Measurements from ENCODE around the gene C17orf58. TPM values are rescaled to one million over a fixed set of nuclear protein-coding genes. Genes with fewer than 3 reads are reported as not detected.

C17orf58 gene
- total and polyA plus RNA-seq, 9 of the 15 experiments (the other 6 are each of a cell fraction or from before 2014, with no cell fraction given): 8.6 to 37.4 (median 27.6) TPM

GRCh38 chr17:68011199-68011665 lies 15.0 kb upstream of the C17orf58 start (continued):
- TF ChIP-seq FOXK2 (conservative IDR thresholded peaks at IDR 0.05 in 1 of 2, IDR thresholded peaks at IDR 0.05 in 1 of 2; ENCODE audit: low read depth in 2 of 2): peak; percentile 51 to 64; a peak in 1 of 4 replicates
- TF ChIP-seq RBFOX2 (IDR thresholded peaks at IDR 0.05; ENCODE audit: low read depth, low read length): 0 out of 2 replicates have a peak, but pooled peaks have one; percentile 35
- no peak for TF ChIP-seq MXD1 (CRISPR knock-in tag; IDR thresholded peaks at IDR 0.05; ENCODE audit: borderline replicate concordance, poor library complexity, severe bottlenecking)
- TF ChIP-seq CC2D1A (IDR thresholded peaks at IDR 0.05): peak; percentile 73
- no peak for TF ChIP-seq DNMT1 (IDR thresholded peaks at IDR 0.05)
- TF ChIP-seq ZNF561 (CRISPR knock-in tag; conservative IDR thresholded peaks at IDR 0.05): no peak
- no peak for TF ChIP-seq RBM14 (IDR thresholded peaks at IDR 0.05; ENCODE audit: borderline replicate concordance, insufficient read depth, low read depth, low read length)
- TF ChIP-seq MTA1 (IDR thresholded peaks at IDR 0.05; ENCODE audit: borderline replicate concordance): no peak
- no peak for TF ChIP-seq ELF1 (tag; IDR thresholded peaks at IDR 0.05)
- no peak for TF ChIP-seq AFF4 (CRISPR knock-in tag; IDR thresholded peaks at IDR 0.05)
- TF ChIP-seq PML (IDR thresholded peaks at IDR 0.05; ENCODE audit: low read length): no peak
- no peak for TF ChIP-seq ZC3H8 (IDR thresholded peaks at IDR 0.05)
- no peak for TF ChIP-seq JUND (IDR thresholded peaks at IDR 0.05; ENCODE audit: borderline replicate concordance, low read depth, low read length)
- TF ChIP-seq JUND (tag; IDR thresholded peaks at IDR 0.05; ENCODE audit: borderline replicate concordance, low read depth, low read length): no peak
- no peak for TF ChIP-seq GMEB1 (CRISPR knock-in tag; IDR thresholded peaks at IDR 0.05)
- peak in 1 of 2 experiments; percentile 58; a peak in 2 of 4 replicates for TF ChIP-seq RAD21 (CRISPR knock-in tag; conservative IDR thresholded peaks at IDR 0.05 in 1 of 2, IDR thresholded peaks at IDR 0.05 in 1 of 2)
- TF ChIP-seq, protein P1, sequence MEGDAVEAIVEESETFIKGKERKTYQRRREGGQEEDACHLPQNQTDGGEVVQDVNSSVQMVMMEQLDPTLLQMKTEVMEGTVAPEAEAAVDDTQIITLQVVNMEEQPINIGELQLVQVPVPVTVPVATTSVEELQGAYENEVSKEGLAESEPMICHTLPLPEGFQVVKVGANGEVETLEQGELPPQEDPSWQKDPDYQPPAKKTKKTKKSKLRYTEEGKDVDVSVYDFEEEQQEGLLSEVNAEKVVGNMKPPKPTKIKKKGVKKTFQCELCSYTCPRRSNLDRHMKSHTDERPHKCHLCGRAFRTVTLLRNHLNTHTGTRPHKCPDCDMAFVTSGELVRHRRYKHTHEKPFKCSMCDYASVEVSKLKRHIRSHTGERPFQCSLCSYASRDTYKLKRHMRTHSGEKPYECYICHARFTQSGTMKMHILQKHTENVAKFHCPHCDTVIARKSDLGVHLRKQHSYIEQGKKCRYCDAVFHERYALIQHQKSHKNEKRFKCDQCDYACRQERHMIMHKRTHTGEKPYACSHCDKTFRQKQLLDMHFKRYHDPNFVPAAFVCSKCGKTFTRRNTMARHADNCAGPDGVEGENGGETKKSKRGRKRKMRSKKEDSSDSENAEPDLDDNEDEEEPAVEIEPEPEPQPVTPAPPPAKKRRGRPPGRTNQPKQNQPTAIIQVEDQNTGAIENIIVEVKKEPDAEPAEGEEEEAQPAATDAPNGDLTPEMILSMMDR (IDR thresholded peaks at IDR 0.05 in 2 of 3, conservative IDR thresholded peaks at IDR 0.05 in 1 of 3; ENCODE audit: insufficient read depth in 2 of 3, low read depth in 1 of 3, low read length in 3 of 3): peak; percentile 73 to 90 (median 76)
- no peak for TF ChIP-seq RB1 (IDR thresholded peaks at IDR 0.05; ENCODE audit: low read depth)
- peak; percentile 68; the same call in 1 of the 2 replicates for TF ChIP-seq TOE1 (IDR thresholded peaks at IDR 0.05; ENCODE audit: borderline replicate concordance)
- TF ChIP-seq TOE1 (CRISPR knock-in tag; IDR thresholded peaks at IDR 0.05; ENCODE audit: borderline replicate concordance, low read depth): no peak
